Gastrocnemius medialis (tissue), 4 donors: ENCODE measurements around the gene PEX6.

ENCODE experiments used
- POLR2A ChIP-seq, 2 donors: fragments of 450-650 bp; IDR thresholded peaks; one replicate each; pipeline ENCODE4 v1.6.1; 2017; ENCODE audit warnings: antibody characterized with exemption in 2 of 2, mild to moderate bottlenecking in 2 of 2, moderate library complexity in 2 of 2
- TF ChIP-seq, protein P1 (sequence below), 5 experiments: fragments of 450-650 bp in 3 of 5; fragments of 200-600 bp in 2 of 5; sonication (generic) in 2 of 5; IDR thresholded peaks in 4 of 5; conservative IDR thresholded peaks in 1 of 5; 1 replicate in 4 of 5; 2 replicates in 1 of 5; pipeline ENCODE4 v1.5.1; 2016 to 2019; ENCODE audit warnings: antibody characterized with exemption in 5 of 5, mild to moderate bottlenecking in 3 of 5, moderate library complexity in 3 of 5

GRCh38 chr6:43019152-43019551 lies 40.2 kb upstream of the PEX6 start:
- no peak for TF ChIP-seq POLR2A (IDR thresholded peaks at IDR 0.05)
- TF ChIP-seq, protein P1, sequence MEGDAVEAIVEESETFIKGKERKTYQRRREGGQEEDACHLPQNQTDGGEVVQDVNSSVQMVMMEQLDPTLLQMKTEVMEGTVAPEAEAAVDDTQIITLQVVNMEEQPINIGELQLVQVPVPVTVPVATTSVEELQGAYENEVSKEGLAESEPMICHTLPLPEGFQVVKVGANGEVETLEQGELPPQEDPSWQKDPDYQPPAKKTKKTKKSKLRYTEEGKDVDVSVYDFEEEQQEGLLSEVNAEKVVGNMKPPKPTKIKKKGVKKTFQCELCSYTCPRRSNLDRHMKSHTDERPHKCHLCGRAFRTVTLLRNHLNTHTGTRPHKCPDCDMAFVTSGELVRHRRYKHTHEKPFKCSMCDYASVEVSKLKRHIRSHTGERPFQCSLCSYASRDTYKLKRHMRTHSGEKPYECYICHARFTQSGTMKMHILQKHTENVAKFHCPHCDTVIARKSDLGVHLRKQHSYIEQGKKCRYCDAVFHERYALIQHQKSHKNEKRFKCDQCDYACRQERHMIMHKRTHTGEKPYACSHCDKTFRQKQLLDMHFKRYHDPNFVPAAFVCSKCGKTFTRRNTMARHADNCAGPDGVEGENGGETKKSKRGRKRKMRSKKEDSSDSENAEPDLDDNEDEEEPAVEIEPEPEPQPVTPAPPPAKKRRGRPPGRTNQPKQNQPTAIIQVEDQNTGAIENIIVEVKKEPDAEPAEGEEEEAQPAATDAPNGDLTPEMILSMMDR (IDR thresholded peaks at IDR 0.05 in 4 of 5, conservative IDR thresholded peaks at IDR 0.05 in 1 of 5): no peak
